ENCODE data around the gene GAL3ST3.
A peak's percentile ranks its signal among the peaks of the same experiment; 100 is the strongest.

Gene GAL3ST3

DNA sequence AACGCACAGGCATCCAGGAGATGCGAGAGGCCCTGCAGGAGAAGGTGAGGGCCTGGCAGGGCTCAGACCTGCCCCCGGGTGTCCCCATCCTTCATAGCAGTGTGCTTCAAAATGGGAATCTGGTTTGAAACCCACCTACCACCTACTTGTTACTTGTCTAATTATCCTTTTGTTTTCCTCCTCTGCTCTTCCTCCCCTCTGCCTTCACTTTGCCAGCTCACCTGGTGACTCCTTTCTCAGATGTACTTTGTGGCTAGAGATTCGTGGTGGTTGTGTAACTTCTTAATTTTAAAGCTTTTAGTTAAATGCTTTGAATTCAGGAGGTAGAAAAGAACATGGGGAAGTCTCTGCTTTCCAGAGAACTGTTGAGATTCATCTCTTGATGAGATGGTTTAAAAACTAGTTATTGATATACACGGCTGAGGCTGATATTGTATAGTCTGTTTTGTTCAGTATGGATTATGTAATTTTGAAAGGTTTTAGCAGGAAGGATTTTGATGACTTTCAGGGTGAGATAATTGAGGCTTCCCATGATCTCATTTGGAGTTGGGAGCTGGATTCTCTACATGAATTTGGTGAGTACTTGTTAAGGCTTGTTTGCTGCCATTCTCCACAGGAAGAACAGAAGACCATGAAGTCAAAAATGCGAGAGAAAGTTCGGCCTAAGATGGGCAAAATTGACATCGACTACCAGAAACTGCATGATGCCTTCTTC lies 11.2 kb upstream of the GAL3ST3 start:
- ATAC-seq: no peak
- no peak overlapping the region for H3K4me3 Mint-ChIP-seq
- H3K27ac Mint-ChIP-seq: peak overlapping the region; percentile 74
- peaks cover 41% of the 10 kb centered on the region for H3K4me1 Mint-ChIP-seq
- no peaks in the 10 kb centered on the region for H3K9me3 Mint-ChIP-seq
- peaks cover 95% of the 10 kb centered on the region for H3K36me3 Mint-ChIP-seq
- H3K27me3 Mint-ChIP-seq: no peaks in the 10 kb centered on the region

DNA sequence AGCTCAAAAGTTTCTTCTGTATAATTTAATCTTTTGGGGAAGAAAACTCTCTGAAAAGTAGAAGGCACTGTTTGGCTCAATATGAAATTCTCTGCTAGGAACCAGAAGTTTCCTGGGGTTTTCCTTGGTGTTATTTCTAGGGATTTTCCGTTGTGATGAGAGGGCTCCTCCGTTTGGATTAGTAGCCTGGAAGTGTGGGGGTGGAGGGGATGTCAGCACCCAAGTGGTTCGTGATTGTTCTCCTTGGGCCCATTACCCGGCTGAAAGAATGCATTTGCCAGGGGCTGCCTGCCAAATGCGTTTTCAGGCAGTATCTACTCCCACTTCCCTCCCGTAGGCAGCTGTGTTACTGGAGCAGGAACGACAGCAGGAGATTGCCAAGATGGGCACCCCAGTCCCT lies 7.5 kb upstream of the GAL3ST3 start:
- Mint-ChIP-seq H3K27ac (no peak overlapping the region), H3K36me3 (peaks cover 77% of the 10 kb centered on the region), H3K27me3 (no peaks in the 10 kb centered on the region), H3K9me3 (no peaks in the 10 kb centered on the region), H3K4me1 (peaks cover 43% of the 10 kb centered on the region), H3K4me3 (no peak overlapping the region)
- ATAC-seq: no peak

DNA sequence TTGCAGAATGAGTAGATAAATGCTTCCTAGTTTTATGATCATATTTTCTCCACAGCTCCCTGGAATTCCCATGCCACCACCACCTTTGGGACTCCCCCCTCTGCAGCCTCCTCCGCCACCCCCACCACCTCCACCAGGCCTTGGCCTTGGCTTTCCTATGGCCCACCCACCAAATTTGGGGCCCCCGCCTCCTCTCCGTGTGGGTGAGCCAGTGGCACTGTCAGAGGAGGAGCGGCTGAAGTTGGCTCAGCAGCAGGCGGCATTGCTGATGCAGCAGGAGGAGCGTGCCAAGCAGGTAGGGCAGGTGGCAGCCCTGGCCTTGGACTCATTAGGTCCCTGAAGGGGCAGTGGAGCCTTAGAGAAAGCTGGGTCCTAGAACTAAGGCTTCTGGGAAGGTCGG lies 6.1 kb upstream of the GAL3ST3 start:
- H3K9me3 Mint-ChIP-seq: no peaks in the 10 kb centered on the region
- H3K4me3 Mint-ChIP-seq: no peak overlapping the region
- H3K27me3 Mint-ChIP-seq: no peaks in the 10 kb centered on the region
- H3K36me3 Mint-ChIP-seq: peaks cover 62% of the 10 kb centered on the region
- H3K4me1 Mint-ChIP-seq: peaks cover 39% of the 10 kb centered on the region
- no peak overlapping the region for H3K27ac Mint-ChIP-seq
- ATAC-seq: no peak

DNA sequence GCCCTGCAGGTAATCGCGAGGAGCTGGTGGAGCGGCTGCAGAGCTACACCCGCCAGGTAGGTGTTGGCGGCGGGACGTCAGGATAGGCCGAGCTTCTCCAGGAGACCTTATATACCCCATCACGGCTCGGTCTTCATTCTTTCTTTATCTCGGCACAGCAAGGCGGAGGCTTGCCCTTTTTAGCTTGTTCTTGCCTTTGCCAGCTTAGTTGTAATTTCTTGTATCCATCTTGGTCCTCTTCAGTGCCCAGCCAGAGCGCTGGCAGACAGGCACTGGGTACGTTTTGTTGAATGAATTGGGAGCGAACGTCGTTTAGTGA lies 3.7 kb upstream of the GAL3ST3 start:
- Mint-ChIP-seq H3K27ac (peak overlapping the region; percentile 94), H3K36me3 (peaks cover 38% of the 10 kb centered on the region), H3K27me3 (peaks cover 18% of the 10 kb centered on the region), H3K9me3 (no peaks in the 10 kb centered on the region), H3K4me1 (peaks cover 35% of the 10 kb centered on the region), H3K4me3 (peak overlapping the region; percentile 99)
- ATAC-seq: no peak

DNA sequence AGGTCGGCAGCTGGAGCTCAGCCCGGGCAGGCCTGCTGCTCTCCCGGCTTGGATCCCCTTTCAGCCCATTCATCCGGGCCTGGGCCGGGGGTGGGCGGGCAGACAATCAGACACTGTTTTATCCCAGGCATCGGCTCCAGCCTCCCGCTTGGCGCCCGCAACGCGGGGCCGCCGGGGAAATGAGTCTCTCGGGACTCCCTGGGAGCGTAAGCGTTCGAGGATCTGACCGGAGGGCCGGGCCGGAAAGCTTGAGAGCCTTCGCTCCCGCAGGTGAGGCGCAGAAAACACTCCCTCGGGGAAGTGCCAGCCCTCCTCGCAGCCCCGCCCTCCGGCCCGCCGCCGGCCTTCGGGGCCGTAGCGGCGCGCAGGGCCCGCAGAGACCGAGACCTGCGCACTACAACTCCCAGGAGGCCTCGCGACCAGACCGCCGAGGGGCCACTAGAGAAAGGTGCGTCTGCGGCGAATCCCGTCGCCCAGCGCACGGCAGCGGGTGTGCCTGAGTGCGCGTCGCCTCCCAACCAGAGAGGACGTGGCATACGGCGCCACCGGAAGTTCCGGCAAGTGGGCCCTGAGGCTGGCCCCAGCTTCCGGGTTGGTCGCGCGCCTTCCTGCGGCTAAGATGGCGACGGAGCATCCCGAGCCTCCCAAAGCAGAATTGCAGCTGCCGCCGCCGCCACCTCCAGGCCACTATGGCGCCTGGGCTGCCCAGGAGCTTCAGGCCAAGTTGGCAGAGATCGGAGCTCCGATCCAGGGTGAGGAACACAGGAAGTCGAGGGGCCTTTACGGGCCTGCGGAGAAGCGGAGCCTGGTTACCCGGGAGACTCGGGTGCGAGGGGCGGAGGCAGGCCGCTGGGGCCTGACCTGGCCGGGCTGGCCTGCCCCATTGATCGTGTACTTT lies 3.1 kb upstream of the GAL3ST3 start, which contains the start of gene SF3B2:
SF3B2 (plus strand) TSS at position 599 of the 898 bp plus-strand sequence; CDS start at position 620, 21 bp downstream.
- Mint-ChIP-seq H3K27me3 (peaks cover 18% of the 10 kb centered on the region), H3K27ac (peak within 1 kb of the TSS; percentile 94)

DNA sequence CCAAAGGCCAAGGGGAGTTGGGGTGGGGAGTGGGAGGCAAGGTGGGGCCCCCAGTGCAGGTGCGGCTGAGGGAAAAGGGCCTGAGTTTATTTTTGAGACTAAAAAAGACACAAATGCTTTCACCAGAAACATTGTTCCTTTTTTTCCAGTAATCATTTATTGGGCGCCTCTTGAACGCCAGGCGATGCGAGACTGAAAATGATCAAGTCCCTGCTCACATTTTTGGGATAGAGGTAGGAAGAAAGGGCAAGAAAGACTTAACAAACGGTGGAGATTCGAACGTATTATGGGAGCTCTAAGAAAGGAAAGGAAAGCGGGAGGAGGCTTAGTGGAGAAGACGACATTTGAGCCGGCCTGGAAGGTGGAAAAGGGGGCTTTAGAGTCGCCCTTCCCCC lies 2.4 kb upstream of the GAL3ST3 start:
- Mint-ChIP-seq H3K4me1 (peaks cover 35% of the 10 kb centered on the region), H3K27me3 (peaks cover 18% of the 10 kb centered on the region), H3K36me3 (peaks cover 26% of the 10 kb centered on the region), H3K27ac (peak overlapping the region; percentile 94), H3K4me3 (peak overlapping the region; percentile 99), H3K9me3 (no peaks in the 10 kb centered on the region)
- ATAC-seq: no peak

More for the DNA sequence above, 3.1 kb upstream of the GAL3ST3 start, which contains the start of gene SF3B2:
- Mint-ChIP-seq H3K36me3 (peaks cover 32% of the 10 kb centered on the region), H3K4me3 (peak within 1 kb of the TSS; percentile 99), H3K9me3 (no peaks in the 10 kb centered on the region), H3K4me1 (peaks cover 35% of the 10 kb centered on the region)
- peak; percentile 99 for ATAC-seq

DNA sequence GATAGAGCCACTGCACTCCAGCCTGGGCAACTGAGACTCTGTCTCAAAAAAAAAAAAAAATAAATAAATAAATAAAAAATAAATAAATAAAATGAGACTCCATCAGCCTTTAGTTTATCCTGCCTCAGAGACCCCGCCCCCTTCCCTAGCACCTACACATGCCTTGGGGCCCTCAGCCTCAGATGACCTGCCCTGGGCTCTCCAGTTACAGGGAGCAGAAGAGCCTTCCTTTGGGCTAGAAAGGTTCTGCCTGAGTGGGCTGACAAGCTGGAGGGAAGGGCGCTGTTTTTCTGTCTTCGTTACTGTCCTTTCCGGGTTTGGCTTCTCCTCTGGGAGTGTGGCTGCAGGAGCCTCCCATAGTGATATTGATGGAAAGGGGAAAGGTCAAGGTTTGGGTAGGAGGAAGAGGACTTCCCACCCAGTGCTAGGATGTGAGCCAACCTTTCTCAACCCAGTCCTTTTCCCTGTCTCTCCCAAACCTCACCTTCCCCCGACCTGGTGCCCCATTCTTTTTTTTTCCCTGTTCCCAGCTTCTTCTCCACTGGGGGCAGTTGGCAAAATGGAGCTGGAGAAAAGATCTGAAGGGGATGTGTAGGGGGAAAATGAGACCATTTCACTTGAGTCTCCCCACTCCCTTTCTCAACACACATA lies 1.7 kb upstream of the GAL3ST3 start:
- H3K4me1 Mint-ChIP-seq: peaks cover 37% of the 10 kb centered on the region
- ATAC-seq: no peak
- H3K27ac Mint-ChIP-seq: peak overlapping the region; percentile 94
- H3K9me3 Mint-ChIP-seq: no peaks in the 10 kb centered on the region
- H3K36me3 Mint-ChIP-seq: peaks cover 19% of the 10 kb centered on the region
- peak overlapping the region; percentile 99 for H3K4me3 Mint-ChIP-seq
- H3K27me3 Mint-ChIP-seq: peaks cover 18% of the 10 kb centered on the region

DNA sequence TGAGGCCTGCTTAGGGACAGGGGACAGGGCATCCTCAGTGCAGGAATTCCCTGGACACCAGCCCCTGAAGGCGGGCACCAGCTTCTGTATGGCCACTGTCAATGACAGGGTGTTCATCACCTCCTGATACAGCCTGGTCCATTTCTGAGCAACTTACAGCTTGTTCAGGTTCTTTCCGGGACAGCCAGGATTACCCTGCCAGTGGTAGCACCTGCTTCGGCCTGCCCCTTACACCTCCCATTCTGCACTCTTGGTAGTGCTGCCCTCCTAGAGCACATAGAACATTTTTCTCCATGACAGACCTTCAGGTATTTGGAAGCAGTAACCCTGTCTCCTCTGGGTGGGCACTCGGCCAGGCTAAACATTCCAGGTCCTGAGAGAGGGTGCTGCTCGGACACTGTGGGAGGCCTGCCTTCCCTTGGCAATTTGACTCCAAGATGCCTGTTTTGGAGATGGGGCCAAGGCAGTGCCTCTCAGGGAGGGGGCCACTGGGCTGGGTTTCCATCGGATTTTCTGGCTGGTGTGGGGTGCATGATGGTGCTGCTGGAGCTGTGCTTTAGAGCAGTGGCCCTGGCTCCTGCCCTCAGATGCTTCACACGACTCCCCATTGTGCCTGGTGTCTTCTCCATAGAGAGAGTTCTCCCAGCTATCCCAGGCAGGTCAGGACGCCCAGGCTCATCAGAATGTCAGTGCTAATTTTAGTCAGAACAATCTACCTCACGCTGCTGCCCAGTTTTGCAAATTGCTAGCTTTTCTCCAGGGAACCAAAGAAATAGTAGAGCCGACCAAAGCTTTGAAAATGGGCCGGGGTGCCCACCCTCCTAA lies 1.2 kb downstream of the GAL3ST3 start:
- ATAC-seq: no peak
- no peak overlapping the region for H3K4me3 Mint-ChIP-seq
- peaks cover 40% of the 10 kb centered on the region for H3K4me1 Mint-ChIP-seq
- H3K27ac Mint-ChIP-seq: no peak overlapping the region
- peaks cover 5% of the 10 kb centered on the region for H3K36me3 Mint-ChIP-seq
- H3K9me3 Mint-ChIP-seq: no peaks in the 10 kb centered on the region
- H3K27me3 Mint-ChIP-seq: peaks cover 18% of the 10 kb centered on the region

DNA sequence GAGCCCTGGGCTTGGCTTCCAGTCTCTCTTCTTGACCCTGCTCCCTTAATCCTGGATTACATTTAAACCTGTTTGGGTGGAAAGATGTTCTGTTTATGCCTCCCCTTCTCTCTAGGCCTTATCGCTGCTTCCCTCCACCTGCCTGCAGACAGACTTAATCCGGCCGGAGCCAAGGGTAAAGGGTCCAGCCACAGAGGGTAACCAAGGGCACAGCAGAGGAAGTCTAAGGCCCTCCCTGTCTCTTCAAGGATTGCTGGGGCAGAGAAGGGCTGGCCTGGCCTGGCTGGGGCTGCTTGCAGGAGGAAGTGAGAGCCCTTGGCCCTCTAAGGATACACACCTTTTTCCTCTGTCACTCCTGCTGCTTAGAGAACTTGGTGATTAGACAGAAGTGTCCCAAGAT lies 2.1 kb downstream of the GAL3ST3 start:
- ATAC-seq: no peak
- H3K4me3 Mint-ChIP-seq: no peak overlapping the region
- H3K9me3 Mint-ChIP-seq: no peaks in the 10 kb centered on the region
- H3K36me3 Mint-ChIP-seq: no peaks in the 10 kb centered on the region
- peaks cover 18% of the 10 kb centered on the region for H3K27me3 Mint-ChIP-seq
- no peak overlapping the region for H3K27ac Mint-ChIP-seq
- H3K4me1 Mint-ChIP-seq: peaks cover 34% of the 10 kb centered on the region

DNA sequence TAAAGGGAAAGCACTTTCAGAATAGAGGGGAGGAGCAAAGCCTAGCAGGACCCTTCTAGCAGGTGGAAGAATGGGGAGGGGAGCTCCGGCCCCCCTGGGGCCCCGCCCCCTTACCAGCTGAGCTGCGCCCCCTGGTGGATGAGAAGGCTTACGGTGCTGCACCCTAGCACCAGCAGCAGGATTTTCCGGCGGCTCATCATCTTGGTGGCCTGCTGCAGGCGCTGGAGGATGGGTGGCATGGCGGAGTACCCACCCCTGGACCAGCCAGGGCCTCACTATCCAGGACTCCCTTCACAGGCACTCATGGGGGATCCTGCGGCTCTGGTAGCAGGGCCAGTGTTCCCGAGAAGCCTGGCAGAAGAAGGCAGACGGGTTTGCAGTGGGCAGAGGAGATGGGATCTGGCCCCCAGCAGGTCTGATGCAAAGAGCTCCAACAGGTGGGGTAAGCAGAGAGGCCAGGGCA lies 3.8 kb downstream of the GAL3ST3 start:
- peaks cover 18% of the 10 kb centered on the region for H3K27me3 Mint-ChIP-seq
- H3K9me3 Mint-ChIP-seq: no peaks in the 10 kb centered on the region
- peak overlapping the region; percentile 45 for H3K4me3 Mint-ChIP-seq
- peaks cover 23% of the 10 kb centered on the region for H3K4me1 Mint-ChIP-seq
- H3K36me3 Mint-ChIP-seq: no peaks in the 10 kb centered on the region
- no peak overlapping the region for H3K27ac Mint-ChIP-seq
- peak; percentile 90 for ATAC-seq

DNA sequence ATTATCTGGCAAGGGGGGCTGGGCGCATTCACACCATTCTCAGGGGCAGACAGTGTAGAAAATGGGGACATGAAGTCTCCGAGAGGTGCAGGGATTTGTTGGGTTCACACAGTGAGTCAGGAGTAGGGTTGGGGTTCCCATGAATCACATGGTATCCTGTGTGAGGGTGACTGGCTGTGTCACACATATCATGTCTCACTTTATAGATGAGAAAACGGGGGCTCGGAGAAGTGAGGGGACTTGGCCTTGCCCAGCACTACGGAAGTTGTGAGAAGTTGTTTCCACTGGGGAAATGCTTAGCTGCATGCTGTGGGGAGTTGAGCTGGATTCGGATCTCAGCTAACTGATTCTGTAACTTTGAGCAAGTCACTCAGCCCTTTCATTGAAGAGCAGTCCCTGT lies 4.2 kb downstream of the GAL3ST3 start:
- H3K36me3 Mint-ChIP-seq: no peaks in the 10 kb centered on the region
- H3K4me1 Mint-ChIP-seq: peaks cover 22% of the 10 kb centered on the region
- H3K27me3 Mint-ChIP-seq: peaks cover 16% of the 10 kb centered on the region
- ATAC-seq: peak; percentile 2
- H3K4me3 Mint-ChIP-seq: peak overlapping the region; percentile 45
- H3K9me3 Mint-ChIP-seq: no peaks in the 10 kb centered on the region
- no peak overlapping the region for H3K27ac Mint-ChIP-seq

DNA sequence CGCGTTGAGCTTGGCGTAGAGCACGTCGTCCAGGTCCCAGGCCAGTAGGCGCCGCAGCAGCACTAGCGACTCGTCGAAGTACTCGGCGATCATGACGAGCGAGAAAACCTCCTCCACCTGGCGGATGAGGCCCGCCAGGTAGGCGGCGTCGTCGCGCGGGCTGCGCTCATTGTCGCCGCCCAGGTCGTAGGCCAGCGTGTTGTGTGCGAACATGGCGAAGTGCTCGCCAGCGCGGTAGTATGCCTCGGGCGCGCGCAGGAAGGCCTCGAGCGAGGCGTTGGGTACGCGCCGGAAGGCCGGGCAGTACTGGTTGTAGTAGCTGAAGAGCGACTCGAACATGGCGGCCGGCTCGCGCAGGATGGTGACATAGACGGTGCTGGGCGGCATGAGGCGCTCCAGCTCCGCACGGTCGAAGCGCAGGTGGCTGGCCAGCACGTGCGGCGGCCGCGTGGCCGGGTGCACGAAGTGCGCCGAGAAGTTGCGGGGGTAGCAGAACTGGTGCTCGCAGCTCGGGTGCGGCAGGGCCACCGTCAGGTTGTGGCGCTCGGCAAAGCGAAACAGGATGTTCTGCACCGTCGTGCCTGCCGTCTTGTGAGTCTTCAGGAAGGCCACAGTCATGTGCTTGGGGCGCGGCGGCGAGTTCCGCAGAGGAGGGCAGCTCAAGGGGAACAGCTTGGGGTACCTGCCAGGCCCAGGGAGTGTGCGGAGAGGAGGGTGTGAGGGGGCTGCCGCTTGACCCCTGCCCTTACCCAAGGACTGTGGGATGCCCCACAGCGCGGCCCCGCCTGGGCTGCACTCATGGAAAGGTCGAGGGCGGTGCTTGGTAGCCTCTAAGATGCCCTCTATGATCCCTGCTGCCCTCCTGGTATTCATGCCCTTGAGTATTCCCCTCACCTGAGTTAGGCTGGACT lies 5.7 kb downstream of the GAL3ST3 start:
- Mint-ChIP-seq H3K4me3 (no peak overlapping the region), H3K27ac (no peak overlapping the region), H3K4me1 (peaks cover 17% of the 10 kb centered on the region), H3K9me3 (no peaks in the 10 kb centered on the region), H3K36me3 (no peaks in the 10 kb centered on the region), H3K27me3 (peaks cover 1% of the 10 kb centered on the region)
- no peak for ATAC-seq

DNA sequence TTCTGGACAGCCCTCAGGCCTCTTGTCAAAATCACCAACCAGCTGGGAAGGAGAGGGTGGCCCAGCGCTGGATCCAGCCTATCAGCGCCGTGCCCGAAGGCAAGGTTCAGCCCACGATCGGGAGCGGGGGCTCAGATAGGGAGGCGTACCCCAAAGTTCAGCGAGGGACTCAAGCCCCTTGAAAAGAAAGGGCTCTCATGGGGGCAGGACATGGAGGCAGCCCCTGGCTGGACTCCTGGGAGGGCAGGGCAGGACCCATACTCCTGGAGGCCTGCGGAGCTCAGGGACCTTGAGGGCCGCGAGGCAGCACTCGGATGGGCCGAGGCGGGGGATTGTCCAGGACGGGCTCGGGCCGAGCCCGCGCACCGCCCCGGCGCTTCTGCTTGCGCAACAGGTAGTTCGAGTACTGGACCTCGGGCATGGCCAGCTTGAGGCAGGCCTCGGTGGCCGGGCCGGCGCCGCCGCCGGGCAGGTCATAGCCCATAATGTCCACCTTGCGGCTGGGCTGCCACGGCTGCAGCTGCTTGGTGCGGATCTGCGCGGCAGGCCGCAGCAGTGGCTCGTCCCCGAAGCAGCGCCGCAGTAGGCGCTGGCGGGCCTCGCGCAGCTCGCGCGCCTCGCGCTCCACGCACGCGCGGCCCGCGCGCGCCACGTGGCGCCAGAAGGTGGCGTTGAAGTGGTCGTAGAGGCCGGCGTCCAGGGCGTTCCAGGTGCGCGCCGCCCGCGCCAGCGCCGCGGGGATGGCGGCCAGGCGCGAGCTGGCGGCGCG lies 6.5 kb downstream of the GAL3ST3 start:
- H3K9me3 Mint-ChIP-seq: no peaks in the 10 kb centered on the region
- no peak for ATAC-seq

More for the DNA sequence above, 6.5 kb downstream of the GAL3ST3 start:
- H3K36me3 Mint-ChIP-seq: no peaks in the 10 kb centered on the region
- no peak overlapping the region for H3K4me3 Mint-ChIP-seq
- H3K4me1 Mint-ChIP-seq: peaks cover 17% of the 10 kb centered on the region
- H3K27ac Mint-ChIP-seq: no peak overlapping the region
- H3K27me3 Mint-ChIP-seq: no peaks in the 10 kb centered on the region
